ENCODE results near the gene PEPD.

PEPD gene

DNA sequence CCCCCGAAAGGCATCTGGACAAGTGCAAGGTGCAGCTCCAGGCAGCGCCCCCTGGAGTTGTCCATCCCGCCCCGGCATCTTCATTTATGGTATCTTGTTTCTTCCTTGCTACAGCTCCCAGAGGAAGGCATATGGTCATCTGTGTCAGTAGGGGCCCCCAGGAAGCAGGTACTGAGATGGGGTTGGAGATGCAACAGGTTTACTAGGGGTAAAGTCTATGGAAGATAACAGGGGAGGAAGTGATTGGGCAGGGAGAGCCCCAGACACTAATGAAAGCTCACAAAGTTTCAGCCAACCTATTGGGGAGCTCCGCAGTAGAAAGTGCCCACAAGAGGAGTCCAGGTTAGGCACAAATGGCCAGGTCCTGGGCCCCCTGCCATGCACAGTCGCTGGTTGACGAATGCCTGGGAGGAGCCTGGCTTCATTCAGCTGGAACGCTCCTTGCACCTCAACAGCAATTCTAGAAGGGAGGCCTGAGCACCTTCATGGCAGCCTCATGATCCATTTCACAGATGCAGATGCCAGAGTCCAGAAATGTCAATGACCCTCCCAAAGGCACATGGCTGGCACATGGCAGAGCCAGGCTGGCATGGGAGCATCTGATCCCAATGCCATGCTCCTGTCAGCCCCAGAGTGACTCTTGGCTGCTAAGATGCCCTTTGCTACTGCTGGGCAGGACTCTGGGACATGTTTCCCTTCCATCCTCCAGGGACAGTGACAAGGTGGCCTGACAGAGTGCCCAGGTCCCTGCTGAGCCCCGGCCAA is 23.8 kb upstream of the PEPD start:
- DNase-seq: no peak

DNA sequence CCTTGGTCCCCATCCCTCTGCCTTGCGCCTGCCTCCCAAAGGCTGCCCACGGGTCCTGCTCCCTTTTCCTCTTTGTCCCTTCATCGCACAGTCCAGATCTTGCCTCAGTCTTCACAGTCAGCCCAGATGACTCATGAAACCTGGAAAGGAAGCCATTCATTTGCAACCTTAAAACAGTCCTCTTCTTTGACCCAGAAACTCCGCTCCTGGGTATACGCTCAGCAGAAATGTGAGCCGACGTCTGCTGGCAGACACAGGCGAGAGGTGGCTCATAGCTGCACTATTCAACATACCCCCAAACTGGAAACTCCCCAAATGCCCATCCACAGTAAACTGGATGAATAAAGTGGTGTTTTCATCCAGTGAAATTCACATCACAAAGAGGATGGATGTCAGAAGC is 13.6 kb upstream of the PEPD start:
- no peak for DNase-seq

DNA sequence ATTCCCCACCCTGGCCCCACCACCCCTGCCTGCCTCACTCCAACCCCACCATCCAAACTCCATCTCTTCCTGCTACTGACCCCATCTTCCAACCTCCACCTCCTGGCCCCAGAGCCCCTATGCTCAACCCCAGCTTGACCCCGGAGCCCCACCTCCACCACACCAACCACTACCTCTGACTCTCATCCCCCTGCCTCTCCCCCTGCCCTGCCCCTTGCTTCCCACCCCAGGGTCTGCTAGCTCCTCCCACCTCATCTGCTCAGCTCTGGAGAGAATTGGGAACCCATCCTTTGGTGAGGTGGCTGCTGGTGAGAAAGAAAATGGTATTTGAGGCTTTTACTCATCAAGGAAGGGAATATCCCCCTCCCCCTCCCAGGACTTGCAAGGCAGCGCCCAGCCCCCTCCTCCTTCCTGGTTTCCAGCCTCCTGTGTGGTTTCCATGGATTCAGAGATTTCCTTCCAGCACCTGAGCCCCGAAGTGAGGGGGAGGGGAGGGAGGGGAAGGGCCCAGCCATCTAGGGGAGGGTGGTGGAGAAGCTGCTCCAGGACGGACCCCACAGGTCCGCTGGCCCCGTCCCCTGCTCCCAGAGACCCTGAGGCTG is 11.4 kb upstream of the PEPD start:
- no peak for DNase-seq

DNA sequence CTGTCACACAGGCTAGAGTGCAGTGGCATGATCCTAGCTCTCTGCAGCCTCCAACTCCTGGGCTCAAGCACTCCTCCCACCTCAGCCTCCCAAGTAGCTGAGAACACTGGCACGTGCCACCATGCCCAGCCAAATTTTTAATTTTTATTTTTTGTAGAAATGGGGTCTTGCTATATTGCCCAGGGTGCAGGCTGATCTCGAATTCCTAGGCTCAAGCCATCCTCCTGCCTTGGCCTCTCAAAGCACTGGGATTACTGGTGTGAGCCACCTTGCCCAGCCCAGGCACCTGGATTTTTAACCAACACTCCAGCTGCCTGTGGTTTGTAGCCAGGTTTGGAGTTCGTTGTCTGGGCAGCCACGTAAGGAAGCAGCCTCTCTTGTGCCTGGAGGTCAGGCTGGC is 9.3 kb upstream of the PEPD start:
- no peak for DNase-seq

DNA sequence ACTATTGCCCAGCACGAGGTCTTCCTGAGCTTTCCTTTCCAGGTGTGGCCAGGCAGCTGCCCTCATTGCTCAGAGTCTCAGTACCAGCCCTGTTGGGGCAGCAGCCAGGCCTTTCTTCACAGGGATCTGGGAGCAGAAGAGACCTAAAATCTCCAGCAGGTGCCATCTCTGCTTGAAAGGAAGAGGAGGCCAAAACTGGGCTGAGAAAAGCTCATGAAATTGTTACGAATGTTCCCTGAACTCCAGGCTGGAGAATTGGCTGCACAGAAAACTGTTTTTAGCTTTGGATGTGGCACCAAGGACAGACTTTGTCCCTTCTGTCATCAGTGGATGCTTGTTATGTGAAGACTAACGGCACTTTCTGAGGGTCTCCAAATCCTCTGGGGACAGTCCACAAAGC is 8.7 kb upstream of the PEPD start:
- DNase-seq: no peak

DNA sequence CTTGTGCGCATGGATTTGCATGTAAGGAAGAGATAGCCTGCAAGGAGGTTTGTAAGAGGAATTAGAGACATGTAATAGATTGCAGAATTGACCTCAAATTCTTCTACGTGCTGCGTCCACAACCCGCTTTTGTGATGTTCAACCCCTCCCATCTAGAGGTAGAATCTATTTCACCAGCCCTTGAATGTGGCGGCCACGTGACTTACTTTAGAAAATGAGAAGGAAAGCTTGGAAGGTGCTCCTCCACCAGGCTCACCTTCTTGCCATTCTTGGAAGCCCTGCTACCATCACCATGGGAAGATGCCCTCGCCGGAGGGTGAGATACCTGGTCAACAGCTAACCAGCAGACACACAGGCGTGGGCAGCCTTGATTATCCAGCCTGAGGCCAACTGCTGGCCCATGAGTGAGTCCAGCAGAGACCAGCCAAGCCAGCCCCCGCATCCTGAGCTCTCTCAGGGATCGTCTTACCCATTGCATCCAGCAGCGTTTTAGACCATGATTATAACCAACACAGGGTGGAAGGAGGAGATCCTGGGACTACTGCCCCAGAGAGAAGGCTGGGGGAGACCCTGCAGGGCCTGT is 7.6 kb upstream of the PEPD start:
- DNase-seq: no peak

DNA sequence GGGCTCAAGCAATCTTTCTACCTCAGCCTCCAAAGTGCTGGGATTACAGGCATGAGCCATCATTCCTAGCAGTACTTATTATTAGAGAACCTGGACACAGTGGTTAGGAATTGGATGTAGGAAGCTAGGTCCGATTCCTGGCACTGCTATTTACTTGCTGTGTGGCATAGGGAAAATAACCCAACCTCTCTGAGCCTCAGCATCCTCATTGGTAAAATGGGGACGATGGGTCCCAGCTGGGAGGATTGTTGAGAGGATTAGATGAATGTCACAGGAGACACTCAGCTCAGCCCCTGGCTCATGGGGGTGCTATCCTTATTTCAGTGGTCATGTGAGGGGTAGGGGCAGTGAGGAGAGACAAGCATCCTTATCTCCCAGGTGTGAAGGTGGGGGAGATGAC is 6.8 kb upstream of the PEPD start:
- DNase-seq: no peak

DNA sequence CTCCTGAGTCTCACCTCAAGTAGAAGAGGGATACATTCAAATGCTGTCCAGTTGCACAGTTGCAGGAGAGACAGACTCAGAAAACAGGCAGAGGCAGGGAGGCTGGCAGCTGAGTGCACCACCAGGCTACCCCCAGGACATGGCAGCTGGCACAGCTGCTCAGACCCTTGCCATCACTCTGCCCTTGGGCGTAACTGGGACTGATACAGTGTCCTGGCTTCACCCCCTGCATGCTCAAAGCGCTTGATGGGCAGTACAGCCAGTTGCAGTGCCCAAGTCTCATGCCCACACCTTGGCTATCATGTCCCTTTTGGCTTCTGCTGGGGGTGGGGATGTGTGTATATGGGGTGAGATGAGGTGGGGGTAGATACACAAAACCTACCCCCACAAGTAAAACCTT is 5.5 kb upstream of the PEPD start:
- no peak for DNase-seq

DNA sequence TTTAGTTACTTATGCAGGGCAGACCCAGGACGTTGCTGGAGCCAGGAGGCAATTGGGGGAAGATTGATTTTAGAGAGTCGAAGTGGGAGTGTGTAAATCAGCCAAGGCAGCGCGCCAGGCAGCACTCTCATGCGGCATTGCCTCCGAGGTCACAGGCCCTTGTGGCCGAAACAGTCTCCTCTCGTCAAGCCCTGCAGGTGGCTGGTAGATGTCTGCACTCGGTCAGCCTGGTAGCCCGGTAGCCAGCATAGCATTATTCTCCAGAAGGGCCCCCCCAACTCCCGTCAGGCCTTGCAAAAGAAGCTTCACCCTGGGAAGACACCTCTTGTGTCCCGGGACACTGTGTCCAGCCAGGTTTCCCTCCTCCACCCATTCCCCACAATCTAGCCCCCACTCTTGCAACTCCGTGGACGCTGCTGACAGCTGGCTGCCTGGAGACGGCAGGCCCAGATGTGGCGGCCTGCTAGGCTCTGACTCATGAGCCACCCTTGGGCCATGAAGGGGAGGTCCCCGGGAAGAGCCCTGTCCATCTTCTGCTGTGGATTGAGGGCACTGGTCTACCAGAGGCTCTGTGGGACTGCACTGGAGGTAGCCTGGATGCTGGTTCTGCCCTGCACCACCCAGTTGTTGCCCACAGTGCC is 2.6 kb upstream of the PEPD start:
- DNase-seq: no peak

DNA sequence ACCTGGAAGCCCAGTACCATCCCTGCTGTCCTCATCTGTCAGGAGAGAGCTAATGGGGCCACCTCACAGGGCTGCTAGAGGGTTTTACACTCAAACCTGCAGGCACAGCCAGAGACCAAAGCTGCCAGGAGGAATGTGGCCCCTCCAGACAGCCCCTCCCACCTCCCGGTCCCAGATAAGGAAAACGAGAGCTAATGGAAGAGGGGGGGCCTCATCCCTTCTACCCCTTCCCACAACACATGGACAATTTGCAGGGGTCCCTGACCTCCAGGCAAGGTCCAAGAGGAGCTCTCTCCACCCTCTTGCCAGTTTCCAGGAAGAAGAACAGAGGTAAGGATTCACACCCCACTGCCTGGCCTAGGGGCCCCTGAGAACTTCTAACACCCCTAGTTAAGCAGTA is 1.6 kb upstream of the PEPD start:
- no peak for DNase-seq

DNA sequence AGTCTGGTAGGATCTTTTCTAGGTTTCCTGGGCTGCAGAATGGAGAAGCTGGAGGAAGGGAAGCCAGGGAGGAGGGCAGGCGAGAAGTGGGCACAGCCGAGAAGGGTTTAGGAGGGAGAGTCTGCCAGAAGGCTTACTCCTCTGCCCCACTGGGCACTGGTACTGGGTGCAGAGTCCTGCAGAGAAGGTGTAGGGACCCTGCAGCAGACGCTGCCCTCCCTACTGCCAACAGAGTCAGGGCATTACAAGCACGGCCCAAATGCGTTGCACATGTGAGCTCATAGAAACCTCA is 726 bp upstream of the PEPD start:
- no peak for DNase-seq

DNA sequence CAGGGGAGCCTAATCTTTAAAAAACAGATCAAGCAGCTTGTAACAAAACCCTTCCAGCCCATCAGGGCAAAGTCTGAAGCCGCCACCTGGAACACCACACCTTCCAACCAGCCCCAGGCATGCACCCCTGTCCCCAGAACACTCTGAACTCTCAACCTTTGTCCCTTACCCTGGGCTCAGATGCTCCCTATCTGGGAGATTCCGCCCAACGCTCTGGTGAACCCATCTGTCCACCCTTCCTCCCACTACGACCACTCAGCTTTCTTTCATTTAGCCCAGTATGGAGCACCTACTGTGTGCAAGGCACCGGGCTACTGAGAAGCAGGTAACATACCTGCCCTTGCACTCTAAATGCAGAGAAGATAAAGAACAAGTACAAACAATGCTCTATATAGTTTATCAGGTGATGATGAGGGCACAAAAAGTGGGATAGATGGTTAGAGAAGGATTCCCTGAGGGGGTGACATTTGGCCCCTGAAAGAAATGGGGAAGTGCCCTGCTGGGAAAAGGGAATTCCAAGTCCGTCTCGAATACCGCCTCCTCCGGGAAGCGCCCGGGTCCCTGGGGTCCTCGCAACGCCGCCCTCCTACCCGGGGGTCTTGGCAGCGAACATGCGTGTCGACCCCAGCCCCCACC is 629 bp downstream of the PEPD start:
- no peak for DNase-seq

DNA sequence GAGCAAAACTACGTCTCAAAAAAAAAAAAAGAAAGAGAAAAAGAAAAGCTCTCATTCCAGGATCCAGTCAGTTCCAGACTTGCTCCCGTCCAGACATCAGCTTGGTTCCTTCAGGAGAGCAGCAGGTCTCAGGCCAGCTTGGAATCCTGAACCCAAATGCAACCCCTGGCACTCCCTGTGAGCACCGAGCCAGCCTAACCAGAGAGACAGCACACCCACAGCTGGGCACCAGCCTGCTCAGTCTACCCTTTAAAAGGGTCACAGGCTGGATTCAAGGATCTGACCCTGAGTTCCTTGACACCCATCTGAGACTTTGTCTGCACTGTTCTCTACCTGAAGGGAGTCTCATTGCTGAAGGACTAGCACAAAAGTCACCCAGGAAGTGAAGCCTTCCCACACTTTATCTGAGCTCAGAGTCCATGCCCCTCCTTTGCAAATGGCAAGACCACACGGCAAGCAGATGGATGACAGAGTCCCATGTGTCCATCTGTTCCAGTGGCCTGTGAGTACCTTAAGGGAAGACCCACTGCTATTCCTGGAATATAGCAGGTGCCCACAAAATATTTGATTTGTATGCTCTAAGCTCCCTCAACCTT is 1.4 kb downstream of the PEPD start:
- no peak for DNase-seq

DNA sequence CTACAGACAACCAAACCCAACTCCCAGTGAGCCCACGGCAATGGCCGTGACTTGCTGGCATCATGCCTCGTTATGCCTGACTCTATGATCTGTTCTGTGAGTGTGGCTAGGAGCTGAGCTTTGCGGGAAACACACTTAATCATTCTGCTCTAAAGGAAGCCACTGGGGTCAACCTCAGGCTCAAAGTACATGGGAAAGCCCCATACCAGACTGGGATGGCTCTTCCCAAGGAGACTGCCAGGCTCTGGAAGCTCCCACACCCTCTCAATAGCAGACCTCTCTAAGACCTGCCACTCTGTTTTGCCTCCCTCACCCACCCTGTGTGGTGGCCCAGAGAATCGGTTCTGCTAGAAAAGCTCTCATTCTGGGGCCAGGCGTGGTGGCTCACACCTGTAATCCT is 2.2 kb downstream of the PEPD start:
- DNase-seq: no peak

DNA sequence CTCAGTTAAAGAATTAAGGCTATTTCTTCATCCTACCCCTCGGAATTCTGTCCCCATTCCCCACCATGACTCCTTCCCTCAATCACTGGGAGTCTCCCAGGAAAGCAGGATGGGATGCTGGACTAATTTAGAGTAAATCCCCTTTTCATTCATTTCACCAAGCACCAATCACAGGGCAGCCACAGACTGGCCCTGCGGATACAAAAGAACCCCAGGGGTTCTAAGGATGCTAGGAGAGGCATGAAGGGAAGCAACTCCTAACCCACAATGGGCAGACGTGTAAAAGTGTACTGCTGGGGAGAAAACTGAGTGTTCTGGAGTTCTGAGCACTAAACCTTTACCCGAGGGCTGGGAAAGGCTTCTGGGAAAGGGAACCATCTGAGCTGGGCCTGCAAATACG is 3.0 kb downstream of the PEPD start:
- DNase-seq: no peak

DNA sequence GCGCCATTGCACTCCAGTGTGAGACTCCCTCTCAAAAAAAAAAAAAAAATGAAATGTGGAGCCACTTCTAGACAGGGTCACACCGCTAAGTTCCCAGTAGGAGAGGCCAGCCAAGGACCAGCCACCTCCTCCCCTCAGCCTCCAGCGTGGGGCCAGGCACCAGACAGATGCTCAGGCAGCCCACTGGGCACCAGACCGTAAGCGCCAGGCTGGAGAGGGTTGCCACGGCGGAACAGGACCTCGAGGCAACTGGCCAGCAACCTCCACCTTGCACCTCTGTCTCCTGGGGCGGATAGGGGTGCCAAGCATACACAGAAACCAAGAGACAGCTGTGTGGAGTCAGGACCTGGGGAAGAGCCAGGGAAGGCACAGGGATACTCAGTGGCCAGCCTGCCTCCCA is 3.7 kb downstream of the PEPD start:
- no peak for DNase-seq

DNA sequence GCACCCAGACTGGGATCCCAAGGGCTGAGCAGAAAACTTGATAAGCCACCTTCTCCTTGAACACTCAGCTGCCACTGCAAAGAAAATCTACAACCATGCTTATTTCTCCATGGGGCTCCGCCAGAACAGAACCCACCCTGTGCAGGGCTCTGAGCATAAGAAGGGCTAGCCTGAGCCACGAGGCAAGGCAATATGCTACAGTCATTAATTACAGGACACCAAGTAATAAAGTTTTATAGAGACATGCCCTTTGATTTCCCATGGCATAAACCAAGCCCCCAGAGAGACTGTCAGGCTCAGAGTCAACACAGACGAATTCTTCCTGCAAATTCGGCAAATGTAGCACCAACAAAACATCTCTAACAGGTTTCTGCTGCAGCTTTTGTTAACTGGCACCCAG is 5.7 kb downstream of the PEPD start:
- DNase-seq: no peak

DNA sequence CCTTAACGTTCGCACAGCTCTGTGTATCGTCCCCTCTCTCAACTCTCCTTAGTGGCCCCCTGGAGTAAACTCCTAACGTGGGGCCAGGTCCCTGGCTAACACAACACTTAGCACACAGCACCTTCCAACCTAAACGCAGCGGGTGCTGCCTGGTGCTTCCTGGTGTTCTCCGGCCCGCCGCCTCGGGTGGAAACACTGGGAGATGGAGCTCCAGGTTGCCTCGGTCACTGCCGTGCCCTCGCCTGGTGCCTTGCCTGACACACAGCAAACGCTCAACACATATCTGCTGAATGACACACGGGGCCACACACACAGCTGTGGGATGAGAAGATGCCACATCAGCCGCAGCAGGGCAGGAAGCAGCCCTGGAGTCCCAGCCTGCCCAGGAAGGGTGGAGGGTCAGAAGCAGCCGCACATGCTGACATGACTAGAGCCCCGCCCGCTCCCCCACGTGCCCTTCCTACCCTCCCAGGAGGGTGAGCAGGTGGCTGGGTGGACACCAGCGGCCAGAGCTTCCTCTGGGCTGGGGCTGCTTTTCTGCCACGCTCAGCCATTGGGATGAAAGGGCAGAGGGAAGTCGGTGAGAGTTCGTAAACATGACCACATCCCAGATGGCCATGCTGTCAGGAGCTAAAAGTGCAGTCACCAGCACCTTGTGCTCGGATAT is 6.6 kb downstream of the PEPD start:
- DNase-seq: no peak

DNA sequence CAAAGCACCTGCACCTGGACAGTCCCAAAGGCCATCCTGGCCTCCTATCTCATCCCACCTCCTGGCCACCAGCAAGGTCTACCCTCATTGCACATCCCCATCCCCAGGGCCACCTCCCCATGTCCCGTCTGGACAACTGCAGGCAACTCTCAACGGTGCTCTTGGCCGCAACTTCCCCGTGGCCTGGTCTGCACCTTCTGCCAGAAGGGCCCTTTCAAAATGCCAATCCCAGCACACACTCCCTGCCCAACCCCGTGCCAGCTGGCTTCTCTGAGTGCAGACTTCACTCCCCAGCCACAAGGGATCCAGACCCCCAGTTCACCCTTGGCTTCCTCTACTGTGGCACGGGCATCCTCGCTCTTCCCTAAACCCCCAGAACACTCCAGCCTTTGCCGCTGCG is 8.2 kb downstream of the PEPD start:
- DNase-seq: no peak

DNA sequence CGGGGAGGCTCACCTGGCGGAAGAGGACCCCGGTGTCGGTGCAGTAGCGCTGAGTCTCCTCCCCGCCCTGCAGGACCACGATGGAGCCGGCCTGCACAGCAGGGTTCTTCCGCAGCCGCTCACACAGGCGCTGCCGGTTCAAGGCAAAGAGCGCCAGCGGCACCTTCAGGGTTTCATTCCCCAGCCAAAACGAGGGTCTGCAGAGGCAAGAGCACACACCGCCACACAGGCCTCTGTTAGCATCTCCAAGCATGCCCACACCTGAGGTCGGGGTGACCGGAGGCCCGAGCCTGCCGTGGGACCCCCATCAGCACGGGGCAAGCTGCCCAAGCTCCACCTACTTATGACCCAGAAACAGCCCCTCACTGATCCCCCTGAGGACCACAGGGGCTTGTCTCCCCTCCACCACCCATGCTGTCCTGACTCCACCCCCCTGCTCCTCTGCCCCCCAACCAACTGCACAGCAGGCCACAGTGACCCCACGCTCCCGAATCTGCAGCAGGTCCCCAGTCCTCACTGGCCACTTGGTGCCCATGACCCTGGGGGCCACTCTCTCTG is 8.9 kb downstream of the PEPD start:
- DNase-seq: no peak

DNA sequence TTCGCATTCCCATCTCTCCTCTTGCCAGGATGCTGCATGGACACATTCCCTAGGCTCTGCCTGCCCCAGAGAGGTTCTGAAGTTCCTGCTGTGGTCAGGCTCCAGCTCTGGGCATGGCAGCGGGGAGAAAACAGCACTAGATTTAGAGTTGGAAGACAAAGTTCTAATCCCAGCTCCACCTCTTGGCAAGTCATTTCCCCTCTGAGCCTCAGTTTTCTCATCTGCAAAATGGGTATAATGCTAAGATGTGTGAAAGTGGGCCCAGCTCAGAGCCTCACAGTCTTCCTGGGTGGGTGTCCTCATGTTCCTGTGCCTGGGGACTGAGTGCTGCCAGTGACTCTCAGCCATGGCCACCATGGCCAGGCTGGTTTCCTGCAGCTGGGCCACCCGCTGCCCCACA is 9.6 kb downstream of the PEPD start:
- no peak for DNase-seq

DNA sequence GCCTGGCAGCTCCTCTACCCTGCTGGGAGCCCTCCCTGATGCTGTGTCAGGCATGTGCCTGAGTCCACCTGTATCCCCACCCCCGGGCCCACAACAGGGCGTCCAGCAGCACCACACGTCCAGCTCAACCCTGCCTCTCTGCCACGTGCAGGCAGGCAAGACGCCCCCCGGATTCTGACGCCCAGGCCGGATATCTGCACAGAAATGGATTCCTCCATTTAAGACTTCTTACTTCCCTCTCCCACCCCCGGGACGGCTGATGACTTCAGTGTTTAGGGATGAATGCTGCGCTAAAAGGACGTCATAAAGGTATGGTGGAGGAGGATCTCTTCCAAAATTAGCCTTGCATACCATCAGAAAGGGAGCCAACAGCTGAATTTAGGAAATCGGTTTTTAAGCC is 10.2 kb downstream of the PEPD start:
- DNase-seq: no peak

All from NCI-H510A (cell line).